ENCODE measurements around the gene MUC4.

Gene MUC4

DNA sequence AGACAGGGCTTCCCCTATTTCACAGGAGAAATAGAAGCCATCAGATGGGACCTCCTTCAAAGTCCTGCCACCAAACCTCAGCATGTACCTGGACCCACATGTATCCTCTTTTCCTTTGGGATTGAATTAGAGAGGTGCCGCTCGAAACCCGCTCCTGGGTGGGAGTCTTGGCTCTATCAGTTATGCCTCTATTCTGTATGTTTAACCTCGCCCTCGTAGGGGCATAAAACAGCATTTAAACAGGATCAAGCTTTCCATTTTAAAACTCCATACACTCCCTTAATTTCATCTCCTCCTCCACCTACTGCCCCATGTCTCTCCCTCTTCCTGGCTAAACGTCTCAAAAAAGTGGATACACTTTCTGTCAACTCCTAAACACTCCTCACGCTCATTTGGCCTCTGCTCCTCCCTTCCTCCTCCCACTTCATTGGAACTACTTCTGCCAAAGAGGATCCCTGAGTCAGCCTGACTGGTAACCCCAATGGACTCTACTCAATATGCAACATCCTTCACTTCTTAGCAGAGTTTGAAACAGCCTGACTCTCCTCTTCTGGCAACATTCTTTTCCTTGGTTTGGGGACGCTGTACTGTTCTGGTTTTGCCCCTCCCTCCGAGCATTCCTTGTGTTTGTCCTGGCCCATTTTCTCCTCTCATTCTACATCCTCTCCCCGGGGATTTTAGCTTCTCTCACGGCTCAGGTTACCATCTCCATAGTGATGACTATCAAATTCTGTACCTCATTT is 114.0 kb downstream of the MUC4 start:
- DNase-seq = no peak

Measured in activated effector memory CD4-positive, alpha-beta T cell treated with Interleukin-2 at 50 U/mL for 16 hours (primary cell).